HG02885 (cell line): Measurements from ENCODE around the gene EXOC6B.
"Not testable (repeated sequence)": the region's sequence is repeated elsewhere in the genome, so short reads cannot be mapped to it uniquely, and the experiment has no call there.

Source experiments
- ATAC-seq: cut with Tn5 transposase; IDR thresholded peaks from one replicate; pipeline ENCODE4 v1.9.1; 2021; ENCODE audit warnings: mild to moderate bottlenecking; ENCODE audit not compliant: unreplicated experiment, poor library complexity

The EXOC6B gene

DNA sequence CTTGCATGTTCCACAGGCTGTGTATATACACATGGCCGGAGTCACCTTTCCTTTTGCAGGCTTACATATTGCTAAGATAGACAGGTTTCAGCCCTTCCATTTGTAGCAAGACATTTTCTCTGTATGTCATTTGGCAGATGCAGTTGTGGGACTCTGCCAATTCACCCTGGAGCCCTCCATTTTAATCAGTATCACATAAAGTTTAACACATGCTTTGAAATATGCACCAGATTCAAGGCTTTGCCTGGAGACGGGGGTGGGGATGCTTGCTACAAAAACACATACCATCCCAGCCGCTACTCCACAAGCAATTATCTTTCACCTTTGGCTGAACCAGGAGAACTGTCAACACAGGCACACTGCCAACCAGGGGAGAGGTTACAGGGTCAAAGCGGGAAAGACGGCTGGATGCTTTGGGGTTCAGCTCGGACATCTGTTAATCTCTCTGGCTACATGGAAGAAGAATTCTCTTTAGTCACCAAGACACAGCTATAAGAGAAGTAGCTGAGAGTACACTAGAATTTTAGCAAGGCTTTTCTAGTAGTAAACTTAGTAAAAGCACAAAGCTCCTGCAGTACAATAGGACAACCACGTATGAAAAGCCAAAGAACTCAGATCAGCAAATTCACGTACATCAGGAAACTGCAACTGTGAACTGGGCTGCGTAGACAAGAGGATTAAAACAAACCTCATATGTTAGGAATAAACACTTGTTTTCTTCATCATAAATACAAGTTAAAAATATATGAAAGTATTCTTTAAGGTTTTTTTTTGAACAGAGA is 130.9 kb downstream of the EXOC6B start:
- ATAC-seq: no peak

GRCh38 chr2:72689579-72690195 is 136.1 kb downstream of the EXOC6B start:
- ATAC-seq: no peak

GRCh38 chr2:72685638-72686213 is 140.1 kb downstream of the EXOC6B start:
- no peak for ATAC-seq

GRCh38 chr2:72682061-72682460 is 143.8 kb downstream of the EXOC6B start:
- ATAC-seq: no peak

DNA sequence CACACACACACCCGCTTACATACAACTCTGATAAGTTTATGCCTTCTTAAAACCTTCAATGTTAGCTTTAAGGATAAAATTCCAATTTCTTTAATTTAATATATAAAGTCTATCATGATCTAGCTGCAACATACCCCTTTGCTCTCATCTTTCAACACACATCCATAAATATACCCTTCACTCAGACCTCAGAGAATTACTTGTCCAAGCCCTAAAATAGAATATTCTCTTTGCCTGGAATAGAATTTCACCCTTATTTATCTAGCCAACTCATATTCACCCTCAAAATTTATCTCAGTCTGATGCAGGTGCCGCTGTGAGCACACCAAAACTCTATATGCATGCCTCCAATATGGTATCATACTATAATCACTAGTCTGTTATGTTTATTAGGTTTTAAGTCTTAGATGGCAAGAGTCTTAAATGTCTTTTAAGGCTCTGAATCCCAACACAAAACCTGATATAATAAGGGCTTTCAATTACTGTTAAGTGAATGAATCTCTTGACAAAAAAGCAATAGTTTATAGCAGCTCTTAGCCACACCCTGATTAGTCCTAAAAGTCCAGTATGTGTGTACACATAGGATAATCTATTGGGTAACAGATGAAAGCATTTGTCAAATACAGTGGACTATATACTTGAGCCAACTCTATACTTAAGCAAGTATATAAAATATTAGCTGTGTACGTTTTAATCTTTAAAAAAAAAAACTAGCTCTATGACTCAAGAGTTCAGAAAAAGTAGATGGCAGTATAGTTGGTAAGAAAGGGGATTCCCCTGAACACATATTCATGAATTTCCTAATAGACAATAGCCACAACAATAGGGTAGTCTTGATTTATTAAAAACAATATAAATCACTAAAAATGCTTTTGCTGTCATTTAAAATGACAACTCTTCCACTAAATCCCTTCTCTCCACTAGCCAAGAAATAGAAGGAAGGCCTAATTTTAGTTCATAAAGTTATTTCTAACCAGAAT is 144.5 kb downstream of the EXOC6B start:
- ATAC-seq: no peak

DNA sequence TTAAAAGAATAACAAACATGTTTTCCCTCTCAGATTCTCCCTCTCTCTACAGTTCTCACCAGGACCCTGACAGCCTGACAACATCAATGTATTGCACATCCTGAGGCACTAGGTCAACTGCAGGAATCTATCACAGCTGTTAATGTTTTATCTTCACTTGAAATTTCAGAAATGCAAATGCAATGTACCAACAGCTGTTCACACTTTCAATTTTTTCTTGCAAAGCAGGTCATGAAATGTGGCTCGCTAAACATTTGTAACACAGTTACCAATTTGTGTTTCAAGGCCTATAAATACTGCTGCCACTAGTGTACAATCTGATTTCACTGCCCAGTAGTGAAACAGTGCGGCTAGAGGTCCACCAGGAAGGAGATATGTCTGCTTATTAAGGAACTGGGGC is 147.8 kb downstream of the EXOC6B start:
- no peak for ATAC-seq

- ATAC-seq: no peak
These were observed 149.3 kb downstream of the EXOC6B start for GRCh38 chr2:72676341-72677025.

- ATAC-seq: no peak
These were observed 150.6 kb downstream of the EXOC6B start for GRCh38 chr2:72674982-72675915.

GRCh38 chr2:72673279-72673678 is 152.6 kb downstream of the EXOC6B start:
- no peak for ATAC-seq

- no peak for ATAC-seq
These were observed 156.7 kb downstream of the EXOC6B start for GRCh38 chr2:72669121-72669520.

DNA sequence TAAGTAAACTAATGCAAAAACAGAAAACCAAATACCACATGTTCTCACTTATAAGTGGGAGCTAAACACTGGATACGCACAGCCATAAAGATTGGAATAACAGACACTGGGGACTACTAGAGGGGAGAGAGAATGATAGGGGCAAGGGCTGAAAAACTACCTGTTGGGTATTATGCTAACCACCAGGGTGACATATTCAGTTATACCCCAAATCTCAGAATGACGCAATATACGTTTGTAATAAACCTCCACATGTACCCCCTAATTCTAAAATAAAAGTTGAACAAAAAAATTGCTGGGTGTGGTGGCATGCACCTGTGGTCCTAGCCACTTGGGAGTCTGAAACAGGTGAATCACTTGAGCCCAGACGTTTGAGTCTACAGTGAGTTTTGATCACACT is 157.2 kb downstream of the EXOC6B start:
- no peak for ATAC-seq

DNA sequence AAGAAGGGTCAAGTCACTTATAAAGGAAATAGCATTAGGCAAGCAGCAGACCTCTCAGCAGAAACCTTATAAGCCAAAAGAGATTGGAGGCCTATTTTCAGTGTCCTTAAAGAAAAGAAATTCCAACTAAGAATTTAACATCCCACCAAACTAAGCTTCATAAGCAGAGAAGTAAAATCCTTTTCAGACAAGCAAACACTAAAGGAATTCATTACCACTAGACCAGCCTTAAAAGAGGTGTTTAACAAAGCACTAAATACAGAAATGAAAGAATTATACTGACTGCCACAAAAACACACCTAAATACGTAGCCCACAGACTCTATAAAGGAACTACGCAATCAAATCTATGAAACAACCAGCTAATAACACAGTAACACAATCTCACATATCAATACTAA is 160.4 kb downstream of the EXOC6B start:
- ATAC-seq: no peak

- ATAC-seq: no peak
These were observed 163.8 kb downstream of the EXOC6B start for GRCh38 chr2:72661985-72662384.

- ATAC-seq: no peak
These were observed 176.0 kb downstream of the EXOC6B start for GRCh38 chr2:72649810-72650209.

GRCh38 chr2:72641221-72641620 is 184.6 kb downstream of the EXOC6B start:
- not testable (repeated sequence) for ATAC-seq

DNA sequence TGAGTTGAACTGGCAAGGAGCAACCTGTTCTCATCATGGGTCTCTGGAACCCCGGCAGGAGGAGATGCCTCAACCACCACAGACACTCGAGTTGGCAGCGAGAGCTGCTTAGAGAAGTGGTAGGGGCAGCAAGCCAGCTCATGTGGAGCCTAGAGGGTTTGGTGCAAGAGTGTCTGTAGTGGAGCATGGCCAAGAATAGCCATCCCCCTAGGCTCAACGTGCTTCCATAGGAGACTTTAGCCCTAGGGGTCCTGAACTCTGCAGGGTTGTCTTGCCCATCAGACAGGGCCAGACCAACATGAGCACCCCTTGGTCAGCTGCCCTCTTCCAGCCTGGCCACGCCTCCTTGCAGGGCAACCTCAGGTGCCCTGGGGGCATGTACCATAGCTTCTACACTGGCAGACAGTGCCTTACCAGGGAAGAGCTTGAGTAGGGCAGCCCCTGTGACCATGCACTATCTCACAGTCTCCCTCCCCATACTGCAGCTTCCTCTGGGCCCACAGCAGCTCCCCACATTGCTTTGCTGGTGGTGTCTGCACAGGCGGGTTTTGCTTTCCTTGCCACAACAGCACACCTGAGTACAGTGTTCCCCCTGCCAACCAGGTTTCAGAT is 187.1 kb downstream of the EXOC6B start:
- ATAC-seq: no peak

- no peak for ATAC-seq
These were observed 189.6 kb downstream of the EXOC6B start for GRCh38 chr2:72636210-72636609.

GRCh38 chr2:72630767-72631166 is 195.1 kb downstream of the EXOC6B start:
- ATAC-seq: no peak
